Type B pancreatic cell (in vitro differentiated cells): Measurements from ENCODE around the gene ZNF607. TPM values are rescaled to one million over a fixed set of nuclear protein-coding genes. Genes with fewer than 3 reads are reported as not detected.
A peak's percentile ranks its signal among the peaks of the same experiment; 100 is the strongest.

Source experiments
- DNase-seq: peaks from one replicate; pipeline ENCODE4 v3.0.0; 2021; ENCODE audit warnings: mixed read lengths; ENCODE audit not compliant: unreplicated experiment; ENCODE audit errors: extremely low spot score
- H3K27ac Mint-ChIP-seq: 2 replicates; pipeline ENCODE4 v1.8.0; 2021; ENCODE audit warnings: mild to moderate bottlenecking, mixed read lengths
- H3K27me3 Mint-ChIP-seq: 2 replicates; pipeline ENCODE4 v1.8.0; 2021; ENCODE audit warnings: mixed read lengths
- H3K36me3 Mint-ChIP-seq: 2 replicates; pipeline ENCODE4 v1.8.0; 2021; ENCODE audit warnings: mixed read lengths
- H3K4me1 Mint-ChIP-seq: one replicate; pipeline ENCODE4 v1.8.0; 2021; ENCODE audit warnings: mixed read lengths; ENCODE audit not compliant: unreplicated experiment
- H3K4me3 Mint-ChIP-seq: 2 replicates; pipeline ENCODE4 v1.8.0; 2021; ENCODE audit warnings: mild to moderate bottlenecking, mixed read lengths
- H3K9me3 Mint-ChIP-seq: 2 replicates; pipeline ENCODE4 v1.8.0; 2021; ENCODE audit warnings: mixed read lengths
- CTCF ChIP-seq: fragments of 200-600 bp; sonication (generic); conservative IDR thresholded peaks from 2 replicates; pipeline ENCODE4 v1.5.0; 2021; ENCODE audit warnings: antibody characterized with exemption, mild to moderate bottlenecking
- total RNA-seq: library from RNA; stranded (reverse); gene quantifications from 2 replicates; pipeline ENCODE4 v1.2.1, GENCODE V29; 2021; ENCODE audit warnings: low replicate concordance

The ZNF607 gene
- total RNA-seq, 1 donor from 2014 or later, result 24.0 TPM

GRCh38 chr19:37655689-37656371, 63.7 kb downstream of the ZNF607 start:
- Mint-ChIP-seq H3K4me3 (peak overlapping the region; percentile 90), H3K36me3 (peaks cover 4% of the 10 kb centered on the region), H3K4me1 (peaks cover 9% of the 10 kb centered on the region), H3K9me3 (no peaks in the 10 kb centered on the region), H3K27me3 (no peaks in the 10 kb centered on the region), H3K27ac (peak overlapping the region; percentile 93)
- DNase-seq, result peak; percentile 89
- TF ChIP-seq CTCF, result no peak

- no peak for TF ChIP-seq CTCF
- Mint-ChIP-seq H3K27me3 (no peaks in the 10 kb centered on the region), H3K4me1 (peaks cover 9% of the 10 kb centered on the region), H3K9me3 (no peaks in the 10 kb centered on the region), H3K27ac (peak within 1 kb of the TSS; percentile 93), H3K36me3 (peaks cover 4% of the 10 kb centered on the region), H3K4me3 (peak within 1 kb of the TSS; percentile 90)
- peak; percentile 95 for DNase-seq
Measured at GRCh38 chr19:37655301-37655688, 64.3 kb downstream of the ZNF607 start, which contains the start of gene ZFP30. Gene ZFP30, minus strand, starts transcription at chr19:37655465. Its CDS starts 7,643 bp downstream, at chr19:37647822.

GRCh38 chr19:37654629-37655300, 64.8 kb downstream of the ZNF607 start:
- Mint-ChIP-seq H3K27ac (peak overlapping the region; percentile 93), H3K9me3 (no peaks in the 10 kb centered on the region), H3K4me1 (peaks cover 9% of the 10 kb centered on the region), H3K36me3 (peaks cover 8% of the 10 kb centered on the region), H3K27me3 (no peaks in the 10 kb centered on the region), H3K4me3 (peak overlapping the region; percentile 90)
- DNase-seq, result no peak
- no peak for TF ChIP-seq CTCF

- Mint-ChIP-seq H3K27me3 (no peaks in the 10 kb centered on the region), H3K4me3 (peak overlapping the region; percentile 90), H3K9me3 (no peaks in the 10 kb centered on the region), H3K36me3 (peaks cover 14% of the 10 kb centered on the region), H3K4me1 (peaks cover 9% of the 10 kb centered on the region), H3K27ac (peak overlapping the region; percentile 93)
- no peak for TF ChIP-seq CTCF
- DNase-seq, result no peak
Measured at GRCh38 chr19:37654118-37654517, 65.4 kb downstream of the ZNF607 start.

Other genes starting within 250 kb of the ZNF607 start
- 13.6 and 20.5 TPM in 2 replicates for gene ZNF793, start 212.8 kb downstream of the ZNF607 start, total RNA-seq
- gene ZNF571, start 125.0 kb downstream of the ZNF607 start, total RNA-seq, result 4.4 and 4.9 TPM in 2 replicates
- gene ZNF540, start 124.9 kb downstream of the ZNF607 start, total RNA-seq, result 1.1 and 2.3 TPM in 2 replicates
- gene ZFP30, start 64.3 kb downstream of the ZNF607 start, total RNA-seq, result 14.5 and 28.1 TPM in 2 replicates
- 8.9 and 12.5 TPM in 2 replicates for gene ZNF573, start 59.8 kb upstream of the ZNF607 start, total RNA-seq
- not detected in 2 replicates for gene WDR87, start 186.8 kb upstream of the ZNF607 start, total RNA-seq
- gene SIPA1L3, start 187.4 kb upstream of the ZNF607 start, total RNA-seq, result 53.7 and 62.6 TPM in 2 replicates